Stimulated activated CD4-positive, alpha-beta T cell treated with anti-CD3 and anti-CD28 coated beads, TNF-alpha, amount 100 ng/mL, for 4 hours (primary cell): ENCODE results near the gene SLC30A3.

ENCODE experiments used
- DNase-seq, 3 experiments: peaks; one replicate each; pipeline ENCODE4 v3.0.0-alpha.2; 2020; ENCODE audit warnings: low read depth in 3 of 3

The SLC30A3 gene

DNA sequence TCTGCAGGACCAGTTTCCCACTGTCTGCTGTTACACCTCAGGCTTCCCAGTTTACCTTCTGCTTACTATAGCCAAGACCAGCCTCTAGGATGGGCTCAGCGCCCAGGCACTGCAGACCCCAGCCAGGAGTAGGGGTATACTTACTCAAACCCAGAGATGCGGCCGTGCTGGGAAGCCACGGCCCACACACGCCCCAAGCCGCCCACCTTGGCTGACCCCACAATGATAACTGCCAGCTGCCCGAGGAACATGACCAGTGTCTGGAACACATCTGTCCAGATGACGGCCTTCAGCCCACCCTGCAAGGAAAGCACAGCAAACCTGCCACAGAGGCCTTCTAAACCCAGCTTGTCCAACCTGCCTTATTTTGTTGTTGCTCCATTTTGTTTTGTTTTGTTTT is 57.6 kb downstream of the SLC30A3 start:
- no peak for DNase-seq

DNA sequence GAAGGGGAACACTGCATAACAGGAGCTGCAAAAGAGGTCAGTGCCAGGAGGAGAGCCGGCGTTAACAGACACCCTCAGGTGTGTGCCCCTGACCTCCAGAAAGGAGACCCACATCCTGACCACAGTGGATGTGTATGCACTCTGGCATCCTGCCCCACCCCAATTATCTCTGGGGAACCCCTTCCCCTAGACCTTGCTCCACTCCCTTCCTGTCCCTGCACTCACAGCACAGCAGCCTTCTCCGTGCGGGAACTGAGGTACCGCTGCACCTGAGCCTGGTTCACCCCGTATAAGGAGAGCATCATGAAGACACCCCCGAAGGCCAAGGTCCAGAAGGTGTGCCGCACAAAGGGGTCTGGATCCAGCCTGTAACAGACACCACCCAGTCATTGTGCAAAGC is 58.3 kb downstream of the SLC30A3 start:
- DNase-seq: no peak

DNA sequence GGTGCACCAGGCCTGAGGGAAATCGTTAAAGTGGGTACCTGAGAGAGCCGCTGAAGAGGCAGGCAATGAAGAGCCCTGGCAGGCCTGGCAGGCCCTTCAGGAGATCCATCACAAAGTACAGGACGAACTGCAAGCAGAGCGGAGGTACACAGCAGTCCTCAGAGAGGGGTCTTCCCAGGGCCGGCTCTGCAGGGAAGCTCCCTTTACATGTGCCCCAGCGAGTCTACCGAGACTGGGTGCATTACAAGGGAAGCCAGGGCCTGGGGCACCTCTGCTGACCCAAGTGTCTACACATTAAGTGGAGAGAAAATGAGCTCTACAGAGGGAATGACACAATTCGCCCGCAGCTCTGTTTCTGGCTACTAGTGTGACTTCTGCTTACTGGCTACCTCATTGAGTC is 59.1 kb downstream of the SLC30A3 start:
- DNase-seq: no peak
